HL-60 (cell line): ENCODE measurements around the gene ARF6.
"Not testable (repeated sequence)": the region's sequence is repeated elsewhere in the genome, so short reads cannot be mapped to it uniquely, and the experiment has no call there.

ENCODE experiments used
- DNase-seq, 2 experiments: peaks; one replicate each; pipeline ENCODE4 v3.0.0-alpha.2; 2010 to 2020; ENCODE audit warnings: low read depth in 1 of 2, low spot score in 1 of 2
- H3K27ac ChIP-seq: fragments of 250-450 bp; sonication (Bioruptor Pico); replicated peaks from 2 replicates; pipeline ENCODE4 v1.5.1; 2020; ENCODE audit warnings: mild to moderate bottlenecking, moderate library complexity
- H3K27me3 ChIP-seq: fragments of 250-450 bp; sonication (Bioruptor Pico); 2 replicates; pipeline ENCODE4 v1.5.1; 2021; ENCODE audit warnings: mild to moderate bottlenecking, moderate library complexity; ENCODE audit not compliant: insufficient read depth, poor library complexity, severe bottlenecking
- H3K4me3 ChIP-seq: replicated peaks from 2 replicates; pipeline ENCODE4 v1.5.1; 2011; ENCODE audit warnings: mild to moderate bottlenecking, control low read depth, low read length; ENCODE audit not compliant: insufficient read depth
- GABPA ChIP-seq: IDR thresholded peaks from 2 replicates; pipeline ENCODE4 v1.6.1; 2012; ENCODE audit warnings: low read depth
- POLR2AphosphoS5 ChIP-seq: IDR thresholded peaks from 2 replicates; pipeline ENCODE4 v1.6.1; 2012; ENCODE audit warnings: low read depth
- SPI1 ChIP-seq: IDR thresholded peaks from 2 replicates; pipeline ENCODE4 v1.6.1; 2012; ENCODE audit warnings: low read depth, mild to moderate bottlenecking, borderline replicate concordance
- TF ChIP-seq, protein P1 (sequence below): IDR thresholded peaks from one replicate; pipeline ENCODE4 v1.5.1; 2011; ENCODE audit warnings: low read length, control low read depth, inconsistent platforms; ENCODE audit not compliant: insufficient read depth
- TF ChIP-seq, protein P2 (sequence below): IDR thresholded peaks from 2 replicates; pipeline ENCODE4 v1.6.1; 2012; ENCODE audit warnings: low read depth; ENCODE audit not compliant: insufficient replicate concordance

ARF6 gene

DNA sequence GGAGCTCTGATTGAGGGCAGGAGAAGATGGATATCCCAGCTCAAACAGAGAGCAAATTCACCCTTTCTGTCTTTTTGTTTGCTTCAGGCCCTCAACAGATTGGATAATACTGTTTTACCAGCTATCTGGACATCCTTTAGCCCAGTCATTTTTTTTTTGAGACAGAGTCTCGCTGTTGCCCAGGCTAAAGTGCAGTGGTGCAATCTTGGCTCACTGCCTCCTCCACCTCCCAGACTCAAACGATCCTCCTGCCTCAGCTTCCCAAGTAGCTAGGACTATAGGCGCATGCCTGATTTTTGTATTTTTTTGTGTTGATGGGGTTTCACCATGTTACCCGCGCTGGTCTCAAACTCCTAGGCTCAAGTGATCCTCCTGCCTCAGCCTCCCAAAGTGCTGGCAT is 40.8 kb downstream of the ARF6 start:
- Histone ChIP-seq H3K27me3 (no peaks in the 10 kb centered on the region), H3K27ac (no peak overlapping the region), H3K4me3 (no peak overlapping the region)
- no peak for DNase-seq
- no peak for TF ChIP-seq POLR2AphosphoS5
- no peak for TF ChIP-seq SPI1
- TF ChIP-seq GABPA = no peak
- TF ChIP-seq, protein P1, sequence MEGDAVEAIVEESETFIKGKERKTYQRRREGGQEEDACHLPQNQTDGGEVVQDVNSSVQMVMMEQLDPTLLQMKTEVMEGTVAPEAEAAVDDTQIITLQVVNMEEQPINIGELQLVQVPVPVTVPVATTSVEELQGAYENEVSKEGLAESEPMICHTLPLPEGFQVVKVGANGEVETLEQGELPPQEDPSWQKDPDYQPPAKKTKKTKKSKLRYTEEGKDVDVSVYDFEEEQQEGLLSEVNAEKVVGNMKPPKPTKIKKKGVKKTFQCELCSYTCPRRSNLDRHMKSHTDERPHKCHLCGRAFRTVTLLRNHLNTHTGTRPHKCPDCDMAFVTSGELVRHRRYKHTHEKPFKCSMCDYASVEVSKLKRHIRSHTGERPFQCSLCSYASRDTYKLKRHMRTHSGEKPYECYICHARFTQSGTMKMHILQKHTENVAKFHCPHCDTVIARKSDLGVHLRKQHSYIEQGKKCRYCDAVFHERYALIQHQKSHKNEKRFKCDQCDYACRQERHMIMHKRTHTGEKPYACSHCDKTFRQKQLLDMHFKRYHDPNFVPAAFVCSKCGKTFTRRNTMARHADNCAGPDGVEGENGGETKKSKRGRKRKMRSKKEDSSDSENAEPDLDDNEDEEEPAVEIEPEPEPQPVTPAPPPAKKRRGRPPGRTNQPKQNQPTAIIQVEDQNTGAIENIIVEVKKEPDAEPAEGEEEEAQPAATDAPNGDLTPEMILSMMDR = no peak
- TF ChIP-seq, protein P2, sequence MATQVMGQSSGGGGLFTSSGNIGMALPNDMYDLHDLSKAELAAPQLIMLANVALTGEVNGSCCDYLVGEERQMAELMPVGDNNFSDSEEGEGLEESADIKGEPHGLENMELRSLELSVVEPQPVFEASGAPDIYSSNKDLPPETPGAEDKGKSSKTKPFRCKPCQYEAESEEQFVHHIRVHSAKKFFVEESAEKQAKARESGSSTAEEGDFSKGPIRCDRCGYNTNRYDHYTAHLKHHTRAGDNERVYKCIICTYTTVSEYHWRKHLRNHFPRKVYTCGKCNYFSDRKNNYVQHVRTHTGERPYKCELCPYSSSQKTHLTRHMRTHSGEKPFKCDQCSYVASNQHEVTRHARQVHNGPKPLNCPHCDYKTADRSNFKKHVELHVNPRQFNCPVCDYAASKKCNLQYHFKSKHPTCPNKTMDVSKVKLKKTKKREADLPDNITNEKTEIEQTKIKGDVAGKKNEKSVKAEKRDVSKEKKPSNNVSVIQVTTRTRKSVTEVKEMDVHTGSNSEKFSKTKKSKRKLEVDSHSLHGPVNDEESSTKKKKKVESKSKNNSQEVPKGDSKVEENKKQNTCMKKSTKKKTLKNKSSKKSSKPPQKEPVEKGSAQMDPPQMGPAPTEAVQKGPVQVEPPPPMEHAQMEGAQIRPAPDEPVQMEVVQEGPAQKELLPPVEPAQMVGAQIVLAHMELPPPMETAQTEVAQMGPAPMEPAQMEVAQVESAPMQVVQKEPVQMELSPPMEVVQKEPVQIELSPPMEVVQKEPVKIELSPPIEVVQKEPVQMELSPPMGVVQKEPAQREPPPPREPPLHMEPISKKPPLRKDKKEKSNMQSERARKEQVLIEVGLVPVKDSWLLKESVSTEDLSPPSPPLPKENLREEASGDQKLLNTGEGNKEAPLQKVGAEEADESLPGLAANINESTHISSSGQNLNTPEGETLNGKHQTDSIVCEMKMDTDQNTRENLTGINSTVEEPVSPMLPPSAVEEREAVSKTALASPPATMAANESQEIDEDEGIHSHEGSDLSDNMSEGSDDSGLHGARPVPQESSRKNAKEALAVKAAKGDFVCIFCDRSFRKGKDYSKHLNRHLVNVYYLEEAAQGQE = no peak

DNA sequence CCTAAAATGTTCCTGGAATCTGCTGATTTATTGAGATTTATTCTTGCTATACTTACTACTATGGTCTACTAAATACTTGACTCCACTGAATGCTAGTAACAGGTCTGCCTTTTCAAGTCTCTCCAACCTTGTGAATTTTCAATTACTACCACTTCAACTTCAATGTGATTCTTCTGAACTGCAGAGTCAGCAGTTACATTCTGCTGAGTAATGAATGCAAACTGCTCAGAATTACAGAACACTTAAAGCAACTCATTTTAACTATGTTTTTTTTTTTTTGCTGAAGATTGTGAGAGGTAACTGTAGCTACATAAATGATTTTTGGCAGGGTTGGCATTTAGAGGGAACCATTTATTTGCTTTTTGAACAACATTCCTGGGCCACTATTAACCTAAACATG is 41.8 kb downstream of the ARF6 start:
- Histone ChIP-seq H3K27ac (no peak overlapping the region), H3K27me3 (no peaks in the 10 kb centered on the region), H3K4me3 (no peak overlapping the region)
- DNase-seq = no peak
- TF ChIP-seq, protein P2 = no peak
- TF ChIP-seq, protein P1 = no peak
- TF ChIP-seq SPI1 = no peak
- no peak for TF ChIP-seq GABPA
- no peak for TF ChIP-seq POLR2AphosphoS5

DNA sequence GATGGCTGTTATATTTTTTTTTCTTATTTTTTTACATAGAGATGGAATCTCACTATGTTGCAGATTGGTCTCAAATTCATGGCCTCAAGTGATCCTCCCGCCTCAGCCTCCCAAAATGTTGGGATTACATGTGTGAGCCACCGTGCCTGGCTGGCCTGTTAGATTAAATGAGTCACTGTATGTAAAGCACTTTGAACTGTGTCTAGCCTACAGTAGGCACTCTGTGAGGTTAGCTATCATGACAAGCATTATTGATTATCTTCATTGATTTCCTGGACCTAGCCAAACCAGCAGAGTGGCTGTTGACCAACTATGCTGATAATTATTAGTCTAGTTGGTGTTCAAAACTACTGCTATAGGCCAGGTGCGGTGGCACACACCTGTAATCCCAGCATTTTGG is 42.6 kb downstream of the ARF6 start:
- Histone ChIP-seq H3K27ac (no peak overlapping the region), H3K4me3 (no peak overlapping the region), H3K27me3 (no peaks in the 10 kb centered on the region)
- no peak for DNase-seq
- TF ChIP-seq SPI1 = no peak
- TF ChIP-seq POLR2AphosphoS5 = no peak
- TF ChIP-seq, protein P1 = no peak
- TF ChIP-seq, protein P2 = no peak
- TF ChIP-seq GABPA = no peak

DNA sequence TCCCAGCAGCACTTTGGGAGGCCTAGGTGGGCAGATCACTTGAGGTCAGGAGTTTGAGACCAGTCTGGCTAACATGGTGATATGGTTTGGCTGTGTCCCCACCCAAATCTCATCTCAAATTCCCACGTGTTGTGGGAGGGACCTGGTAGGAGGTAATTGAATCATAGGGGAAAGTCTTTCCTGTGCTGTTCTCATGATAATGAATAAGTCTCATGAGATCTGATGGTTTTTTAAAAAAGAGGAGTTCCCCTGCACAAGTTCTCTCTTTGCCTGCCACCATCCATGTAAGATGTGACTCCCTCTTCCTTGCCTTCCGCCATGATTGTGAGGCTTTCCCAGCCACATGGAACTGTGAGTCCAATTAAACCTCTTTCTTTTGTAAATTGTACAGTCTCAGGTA is 43.4 kb downstream of the ARF6 start:
- H3K27ac ChIP-seq, H3K4me3 ChIP-seq, H3K27me3 ChIP-seq, DNase-seq: not testable (repeated sequence)

DNA sequence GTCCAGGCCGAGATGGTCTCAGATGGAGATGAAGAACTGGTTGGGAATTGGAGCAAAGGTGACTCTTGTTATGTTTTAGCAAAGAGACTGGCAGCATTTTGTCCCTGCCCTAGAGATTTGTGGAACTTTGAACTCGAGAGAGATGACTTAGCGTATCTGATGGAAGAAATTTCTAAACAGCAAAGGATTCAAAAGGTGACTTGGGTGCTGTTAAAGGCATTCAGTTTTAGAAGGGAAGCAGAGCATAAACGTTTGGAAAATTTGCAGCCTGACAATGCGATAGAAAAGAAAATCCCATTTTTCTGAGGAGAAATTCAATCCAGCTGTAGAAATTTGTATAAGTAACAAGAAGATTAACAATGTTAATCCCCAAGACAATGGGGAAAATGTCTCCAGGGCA is 44.0 kb downstream of the ARF6 start:
- not testable (repeated sequence) for H3K27ac ChIP-seq, H3K27me3 ChIP-seq, DNase-seq, H3K4me3 ChIP-seq

DNA sequence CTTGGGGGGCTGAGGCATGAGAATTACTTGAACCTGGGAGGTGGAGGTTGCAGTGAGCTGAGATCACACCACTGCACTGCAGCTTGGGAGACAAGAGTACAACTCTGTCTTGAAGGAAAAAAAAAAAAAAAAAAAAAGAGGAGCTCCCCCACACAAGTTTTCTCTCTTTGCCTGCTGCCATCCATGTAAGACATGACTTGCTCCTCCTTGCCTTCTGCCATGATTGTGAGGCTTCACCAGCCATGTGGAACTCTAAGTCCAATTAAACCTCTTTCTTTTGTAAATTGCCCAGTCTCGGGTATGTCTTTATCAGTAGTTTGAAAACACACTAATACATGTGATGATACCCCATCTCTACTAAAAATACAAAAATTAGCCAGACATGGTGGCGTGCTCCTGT is 46.3 kb downstream of the ARF6 start:
- H3K27me3 ChIP-seq, H3K4me3 ChIP-seq, H3K27ac ChIP-seq, DNase-seq: not testable (repeated sequence)
